Measurements from ENCODE around the gene GBE1. TPM values are rescaled to one million over a fixed set of nuclear protein-coding genes. Genes with fewer than 3 reads are reported as not detected.

Gene GBE1
- total RNA-seq, 1 donor from 2014 or later = 25.0 TPM

DNA sequence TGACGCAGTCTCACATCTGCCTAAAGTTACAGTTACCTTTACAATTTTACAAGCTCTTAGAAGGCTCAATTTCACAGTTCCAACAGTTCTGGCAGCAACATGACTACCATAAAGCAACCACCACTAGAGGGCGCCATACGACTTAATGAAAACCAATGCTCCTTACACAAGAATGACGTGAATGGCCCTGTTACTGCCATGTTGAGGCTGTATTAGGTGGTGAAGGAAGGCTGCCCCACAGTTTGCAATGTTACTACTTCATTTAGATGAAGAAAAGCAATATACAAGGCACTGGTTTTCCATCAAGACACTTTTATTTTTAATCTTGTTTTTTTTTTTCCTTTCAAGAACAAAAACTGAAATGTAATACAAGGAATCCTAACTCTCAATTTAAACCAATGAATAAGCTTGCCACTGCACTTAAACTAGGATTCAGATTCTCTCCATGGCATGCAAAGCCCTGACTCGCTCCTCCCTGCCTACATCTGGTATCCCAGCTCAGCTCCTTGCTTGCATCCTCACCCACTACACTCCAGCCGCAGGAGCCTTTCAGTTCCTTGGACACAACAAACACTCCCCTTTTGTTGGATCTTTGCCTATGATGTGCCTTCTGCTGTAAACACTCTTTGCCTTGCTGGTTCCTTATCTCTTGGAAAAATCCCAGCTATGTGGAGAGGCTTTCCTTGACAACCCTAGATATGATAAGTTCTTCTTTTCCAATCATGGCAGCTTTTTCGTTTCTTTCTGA, 270.7 kb downstream of the GBE1 start:
- Histone ChIP-seq H3K9me3 (no peaks in the 10 kb centered on the region), H3K27me3 (no peaks in the 10 kb centered on the region), H3K36me3 (no peaks in the 10 kb centered on the region), H3K4me1 (peaks cover 4% of the 10 kb centered on the region), H3K27ac (no peak overlapping the region), H3K4me3 (no peak overlapping the region)
- intact Hi-C loops (cut with DNase I) = no loop called here
- DNase-seq (ENCODE audit: extremely low spot score in 2 of 2) = no peak
- TF ChIP-seq, protein P1, sequence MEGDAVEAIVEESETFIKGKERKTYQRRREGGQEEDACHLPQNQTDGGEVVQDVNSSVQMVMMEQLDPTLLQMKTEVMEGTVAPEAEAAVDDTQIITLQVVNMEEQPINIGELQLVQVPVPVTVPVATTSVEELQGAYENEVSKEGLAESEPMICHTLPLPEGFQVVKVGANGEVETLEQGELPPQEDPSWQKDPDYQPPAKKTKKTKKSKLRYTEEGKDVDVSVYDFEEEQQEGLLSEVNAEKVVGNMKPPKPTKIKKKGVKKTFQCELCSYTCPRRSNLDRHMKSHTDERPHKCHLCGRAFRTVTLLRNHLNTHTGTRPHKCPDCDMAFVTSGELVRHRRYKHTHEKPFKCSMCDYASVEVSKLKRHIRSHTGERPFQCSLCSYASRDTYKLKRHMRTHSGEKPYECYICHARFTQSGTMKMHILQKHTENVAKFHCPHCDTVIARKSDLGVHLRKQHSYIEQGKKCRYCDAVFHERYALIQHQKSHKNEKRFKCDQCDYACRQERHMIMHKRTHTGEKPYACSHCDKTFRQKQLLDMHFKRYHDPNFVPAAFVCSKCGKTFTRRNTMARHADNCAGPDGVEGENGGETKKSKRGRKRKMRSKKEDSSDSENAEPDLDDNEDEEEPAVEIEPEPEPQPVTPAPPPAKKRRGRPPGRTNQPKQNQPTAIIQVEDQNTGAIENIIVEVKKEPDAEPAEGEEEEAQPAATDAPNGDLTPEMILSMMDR (IDR thresholded peaks at IDR 0.05) = peak; percentile 22 to 43 (median 34)
- no peak for TF ChIP-seq POLR2AphosphoS5 (IDR thresholded peaks at IDR 0.05; ENCODE audit: insufficient read depth in 1 of 2, low read depth in 1 of 2)

DNA sequence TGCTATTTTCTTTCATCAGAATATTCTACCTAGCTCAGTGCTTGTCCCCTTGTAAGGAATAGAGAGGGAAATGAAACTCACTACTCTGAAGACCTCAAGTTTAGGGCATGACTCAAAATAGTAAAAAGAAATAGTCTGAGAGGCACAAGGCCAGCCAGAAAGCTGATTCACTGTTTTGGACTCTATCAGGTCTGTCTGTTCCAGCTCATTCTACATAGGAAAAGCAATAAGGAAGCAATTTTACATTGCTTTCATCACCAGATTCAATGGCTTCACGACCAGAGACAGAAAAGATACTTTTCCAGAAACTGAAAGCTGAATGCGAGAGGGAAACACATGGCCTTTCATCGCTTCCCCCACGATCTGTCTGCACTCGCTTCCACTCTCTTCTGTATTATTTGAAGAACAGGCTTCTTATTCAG, 276.0 kb downstream of the GBE1 start:
- Histone ChIP-seq H3K4me1 (peaks cover 16% of the 10 kb centered on the region), H3K27me3 (no peaks in the 10 kb centered on the region), H3K27ac (no peak overlapping the region), H3K4me3 (no peak overlapping the region), H3K36me3 (no peaks in the 10 kb centered on the region), H3K9me3 (no peaks in the 10 kb centered on the region)
- no peak for DNase-seq (ENCODE audit: extremely low spot score in 2 of 2)
- intact Hi-C loops (cut with DNase I) = no loop called here
- TF ChIP-seq POLR2AphosphoS5 (IDR thresholded peaks at IDR 0.05; ENCODE audit: insufficient read depth in 1 of 2, low read depth in 1 of 2) = no peak
- TF ChIP-seq POLR2A (IDR thresholded peaks at IDR 0.05) = no peak
- TF ChIP-seq, protein P1 (IDR thresholded peaks at IDR 0.05) = no peak

DNA sequence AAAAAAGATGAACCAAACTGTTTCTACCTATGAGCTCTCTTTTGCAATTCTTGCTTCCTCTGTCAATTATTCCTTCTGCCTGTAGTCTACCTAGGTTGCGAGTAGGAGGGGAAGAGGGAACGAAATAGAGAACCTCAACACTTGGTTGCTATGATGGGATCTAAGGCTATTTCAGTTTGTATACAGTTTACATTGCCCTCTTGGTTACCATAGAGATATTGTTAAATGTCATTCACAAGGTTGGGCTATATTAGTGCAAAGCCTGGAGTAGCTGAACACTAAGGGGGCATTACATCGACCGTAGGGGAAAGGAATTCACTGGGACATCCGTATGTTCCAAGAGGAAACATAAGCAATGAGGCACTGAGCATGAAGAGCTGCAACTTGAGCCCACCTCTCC, 276.9 kb downstream of the GBE1 start:
- Histone ChIP-seq H3K4me1 (peaks cover 16% of the 10 kb centered on the region), H3K9me3 (no peaks in the 10 kb centered on the region), H3K4me3 (no peak overlapping the region), H3K27me3 (no peaks in the 10 kb centered on the region), H3K27ac (no peak overlapping the region), H3K36me3 (no peaks in the 10 kb centered on the region)
- intact Hi-C loops (cut with DNase I) = no loop called here
- DNase-seq (ENCODE audit: extremely low spot score in 2 of 2) = no peak
- TF ChIP-seq, protein P1 (IDR thresholded peaks at IDR 0.05) = no peak
- TF ChIP-seq POLR2A (IDR thresholded peaks at IDR 0.05) = no peak

DNA sequence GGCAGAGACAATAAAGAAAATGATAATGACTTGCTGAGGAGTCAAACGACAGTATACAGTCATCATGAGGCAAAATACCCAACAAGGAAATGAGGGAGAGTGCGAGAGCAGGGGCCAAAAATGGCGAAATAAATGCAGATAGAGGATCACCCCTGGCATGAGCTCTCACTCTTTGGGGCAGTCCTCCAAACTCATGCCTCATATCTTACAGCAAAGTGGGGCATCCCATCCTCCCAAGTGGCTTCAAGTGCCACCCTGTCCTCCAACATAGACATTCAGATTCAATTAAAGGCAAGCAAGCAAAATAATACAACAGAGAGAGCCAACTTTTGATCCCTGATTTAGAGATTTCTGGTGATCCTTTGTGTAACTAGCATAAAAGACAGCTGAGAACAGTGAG, 278.4 kb downstream of the GBE1 start:
- Histone ChIP-seq H3K36me3 (no peaks in the 10 kb centered on the region), H3K27me3 (no peaks in the 10 kb centered on the region), H3K9me3 (no peaks in the 10 kb centered on the region), H3K4me3 (no peak overlapping the region), H3K4me1 (peaks cover 16% of the 10 kb centered on the region), H3K27ac (no peak overlapping the region)
- DNase-seq (ENCODE audit: extremely low spot score in 2 of 2) = no peak
- intact Hi-C loops (cut with DNase I) = no loop called here
- TF ChIP-seq POLR2A (IDR thresholded peaks at IDR 0.05) = no peak

DNA sequence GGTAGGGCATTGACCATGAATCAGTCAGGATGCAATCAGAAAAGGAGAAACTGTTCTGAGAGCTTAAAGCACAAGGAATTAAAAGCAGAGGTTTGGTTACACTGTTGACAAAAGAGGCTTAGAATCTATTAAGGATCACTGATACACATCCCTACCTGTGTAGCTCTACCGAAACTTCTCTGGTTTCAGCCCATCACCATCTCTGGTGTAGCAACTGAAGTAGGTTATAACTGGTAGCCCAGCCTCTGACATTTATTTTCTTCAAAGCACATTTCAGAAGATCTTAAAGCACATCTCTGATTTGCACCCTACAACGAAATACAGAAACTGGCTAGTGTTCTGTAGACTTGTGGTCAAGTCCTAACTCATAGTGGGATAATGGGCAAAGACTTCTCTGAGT, 283.7 kb downstream of the GBE1 start:
- no peak overlapping the region for H3K27ac ChIP-seq
- TF ChIP-seq POLR2AphosphoS5 (IDR thresholded peaks at IDR 0.05; ENCODE audit: insufficient read depth in 1 of 2, low read depth in 1 of 2) (no peak), POLR2A (IDR thresholded peaks at IDR 0.05) (no peak)
- TF ChIP-seq, protein P1 (IDR thresholded peaks at IDR 0.05) = no peak
- intact Hi-C loops (cut with DNase I) = no loop called here
- no peaks in the 10 kb centered on the region for H3K27me3 ChIP-seq
- H3K4me3 ChIP-seq = no peak overlapping the region
- no peaks in the 10 kb centered on the region for H3K9me3 ChIP-seq
- H3K4me1 ChIP-seq = no peaks in the 10 kb centered on the region
- no peak for DNase-seq (ENCODE audit: extremely low spot score in 2 of 2)
- no peaks in the 10 kb centered on the region for H3K36me3 ChIP-seq

Data from vagina (tissue), 2 donors.